Heart right ventricle (tissue), 16 donors: Measurements from ENCODE around the gene FAM98A. TPM values are rescaled to one million over a fixed set of nuclear protein-coding genes. Genes with fewer than 3 reads are reported as not detected.

ENCODE experiments used
- ATAC-seq, 8 donors: fragments of 200-7000 bp; cut with Tn5 transposase; one replicate each; pipeline ENCODE4 v1.9.1; 2020; ENCODE audit warnings: mild to moderate bottlenecking in 8 of 8, moderate library complexity in 8 of 8, moderate number of reproducible peaks in 1 of 8
- DNase-seq, 2 donors: peaks; one replicate each; pipeline ENCODE4 v3.0.0-alpha.2; 2020
- H3K27ac ChIP-seq, 10 donors: fragments of 200-600 bp; sonication (generic) in 2 of 10; one replicate each; pipeline versions ENCODE4 v1.5.0 to v1.8.0; 2020 to 2022; ENCODE audit warnings: mild to moderate bottlenecking in 3 of 10
- H3K27me3 ChIP-seq, 7 donors: fragments of 200-600 bp; one replicate each; pipeline ENCODE4 v1.8.0; 2021 to 2022; ENCODE audit warnings: mild to moderate bottlenecking in 2 of 7
- H3K36me3 ChIP-seq, 9 donors: fragments of 200-600 bp; sonication (generic) in 1 of 9; one replicate each; pipeline versions ENCODE4 v1.5.0 to v1.8.0; 2020 to 2022; ENCODE audit warnings: mild to moderate bottlenecking in 2 of 9
- H3K4me1 ChIP-seq, 9 donors: fragments of 200-600 bp; sonication (generic) in 1 of 9; one replicate each; pipeline versions ENCODE4 v1.5.0 to v1.8.0; 2020 to 2022; ENCODE audit warnings: mild to moderate bottlenecking in 4 of 9
- H3K4me3 ChIP-seq, 10 donors: fragments of 200-600 bp; sonication (generic) in 2 of 10; one replicate each; pipeline versions ENCODE4 v1.5.0 to v1.8.0; 2020 to 2022; ENCODE audit warnings: mild to moderate bottlenecking in 7 of 10, moderate library complexity in 2 of 10
- H3K9me3 ChIP-seq, 11 donors: fragments of 200-600 bp in 10 of 11; sonication (generic) in 2 of 11; one replicate each; pipeline versions ENCODE4 v1.5.0 to v1.8.0; 2013 to 2022; ENCODE audit warnings: mild to moderate bottlenecking in 2 of 11, control low read depth in 1 of 11, moderate library complexity in 1 of 11
- CTCF ChIP-seq, 9 donors: fragments of 200-600 bp; sonication (generic) in 2 of 9; IDR thresholded peaks; one replicate each; pipeline versions ENCODE4 v1.5.0 to v1.8.0; 2021 to 2022; ENCODE audit warnings: antibody characterized with exemption in 9 of 9, mild to moderate bottlenecking in 5 of 9, moderate library complexity in 1 of 9
- WGBS, 2 donors: extraction: QIAGEN DNeasy Blood & Tissue Kit; methylation state at CpG; one replicate each; pipeline ENCODE4 v1.1.7; 2013; ENCODE audit warnings: inconsistent platforms in 1 of 2; 5-methylcytosine and 5-hydroxymethylcytosine counted together
- intact Hi-C, 10 donors: fragments of 100-400 bp; cut with DNase I; formaldehyde crosslinking; loops; one replicate each; pipeline versions ENCODE4 v1.11.1 to v1.14.2; 2022
- polyA plus RNA-seq, 2 donors: library from polyadenylated mRNA; stranded (reverse); fragments of 200-250 nt; gene quantifications; one replicate each; pipeline ENCODE4 v1.2.3, GENCODE V29; 2013
- total RNA-seq, 10 donors: library from RNA; stranded (reverse); fragmentation: NEBNext Ultra II Directional in 3 of 10; extraction: Animal tissue kit (Norgen Biotek cat#: 25700) in 3 of 10; gene quantifications; one replicate each; pipeline versions ENCODE4 v1.2.1 to v1.2.4, GENCODE V29; 2021 to 2023
- donor health status: Arrhythmogenic right ventricular cardiomyopathy.
- donor health status: ischemic (EF 13 %, LVEDD 7.1; RV severe dilation, severe dysfunction).
- donor health status: healthy with polysubstance abuse.
- donor health status: DM: no; HTN: yes; CAD: no.
- donor health status: DM: no; HTN: no; CAD: no.
- donor health status: ischemic (EF 25% LVEDD 6.9; RV normal size, moderate dysfunction).
- donor health status: ischemic (EF 25% LVEDD 5.7; RV mildly dilated, moderate dysfunction).
- donor health status: healthy.
- donor health status: DM: yes; HTN: yes; CAD: no.
- donor health status: Ischemic cardiomyopathy.
- donor health status: ischemic (EF 35%, LVEDD 5.7; RV mildly dilated, moderate dysfunction).
- donor health status: nonischemic (EF 11% LVEDD 7.7; RV severe dilation, severe dysfunction).
- donor health status: DM: yes; HTN: yes; CAD: no.
- donor health status: PGD.
- donor health status: ischemic (EF 29% LVEDD 5.4; RV normal size, mild dysfunction).
- donor health status: nonischemic (EF 23%, LVEDD 6.1; RV moderate dilation, normal function).

FAM98A gene
- total and polyA plus RNA-seq, 12 donors: 27.7 to 92.3 (median 68.5) TPM

- no peak for TF ChIP-seq CTCF (IDR thresholded peaks at IDR 0.05)
- no peak for DNase-seq
- Histone ChIP-seq H3K9me3 (no peaks in the 10 kb centered on the region), H3K27ac (no peak overlapping the region), H3K4me1 (peaks cover 0 to 7% (median 0%) of the 10 kb centered on the region in 9 donors), H3K36me3 (no peaks in the 10 kb centered on the region), H3K4me3 (no peak overlapping the region), H3K27me3 (no peaks in the 10 kb centered on the region)
- WGBS, 2 donors: 95 to 96% methylated on average over 6 of the region's 6 CpGs
- intact Hi-C loops: loop anchor here in 1 of 10 donors (10.0 kb wide), 1 partner anchor 169 kb away; no protein-coding TSS in a partner anchor
- no peak for ATAC-seq
Observed at GRCh38 chr2:33573657-33574056, 25.4 kb downstream of the FAM98A start.

GRCh38 chr2:33570681-33571080, 28.4 kb downstream of the FAM98A start:
- TF ChIP-seq CTCF (IDR thresholded peaks at IDR 0.05): no peak
- Histone ChIP-seq H3K36me3 (peaks cover 0 to 10% (median 0%) of the 10 kb centered on the region in 9 donors), H3K4me3 (no peak overlapping the region), H3K27ac (no peak overlapping the region), H3K27me3 (no peaks in the 10 kb centered on the region), H3K4me1 (no peaks in the 10 kb centered on the region), H3K9me3 (no peaks in the 10 kb centered on the region)
- ATAC-seq (no peak), DNase-seq (no peak)
- WGBS, 2 donors: 84 to 89% methylated on average over 2 of the region's 2 CpGs
- intact Hi-C loops: loop anchor here in 1 of 10 donors (10.0 kb wide), 1 partner anchor 166 kb away; no protein-coding TSS in a partner anchor

GRCh38 chr2:33561872-33562271, 37.2 kb downstream of the FAM98A start:
- no peak for TF ChIP-seq CTCF (IDR thresholded peaks at IDR 0.05)
- Histone ChIP-seq H3K4me1 (peaks cover 0 to 9% (median 3%) of the 10 kb centered on the region in 9 donors), H3K4me3 (no peak overlapping the region), H3K36me3 (peaks cover 0 to 84% (median 9%) of the 10 kb centered on the region in 9 donors), H3K27ac (no peak overlapping the region), H3K9me3 (no peaks in the 10 kb centered on the region), H3K27me3 (no peaks in the 10 kb centered on the region)
- ATAC-seq: no peak
- no peak for DNase-seq
- intact Hi-C loops: loop anchor here in 1 of 10 donors (10.0 kb wide), 1 partner anchor 87 kb away; the partner anchor contains the start of gene RASGRP3

- Histone ChIP-seq H3K9me3 (no peaks in the 10 kb centered on the region), H3K27ac (no peak overlapping the region), H3K36me3 (peaks cover 0 to 74% (median 9%) of the 10 kb centered on the region in 9 donors), H3K4me3 (no peak overlapping the region), H3K27me3 (no peaks in the 10 kb centered on the region), H3K4me1 (peaks cover 0 to 19% (median 12%) of the 10 kb centered on the region in 9 donors)
- WGBS, 2 donors: 32% methylated on average over 2 of the region's 2 CpGs
- intact Hi-C loops: loop anchor here in 1 of 10 donors (10.0 kb wide), 1 partner anchor 85 kb away; the partner anchor contains the start of gene RASGRP3
- ATAC-seq (no peak), DNase-seq (no peak)
- no peak for TF ChIP-seq CTCF (IDR thresholded peaks at IDR 0.05)
Observed at GRCh38 chr2:33560017-33560416, 39.1 kb downstream of the FAM98A start.
